ENCODE results near the gene STX7.

- TF ChIP-seq POLR2AphosphoS5 (IDR thresholded peaks at IDR 0.05) = no peak
- TF ChIP-seq CTCF (IDR thresholded peaks at IDR 0.05) = no peak
- no peak for TF ChIP-seq POLR2A (IDR thresholded peaks at IDR 0.05; ENCODE audit: low read depth)
These were observed 24.2 kb upstream of the STX7 start for GRCh38 chr6:132537145-132537544.

All from esophagus muscularis mucosa (tissue), 3 donors.